T-cell (primary cell): Measurements from ENCODE around the gene SDCBP2. TPM values are rescaled to one million over a fixed set of nuclear protein-coding genes. Genes with fewer than 3 reads are reported as not detected.
A peak's percentile ranks its signal among the peaks of the same experiment; 100 is the strongest.

Source experiments
- ATAC-seq, 4 experiments: fragments of 200-7000 bp in 3 of 4; fragments of 150-1000 bp in 1 of 4; cut with Tn5 transposase; replicated peaks in 1 of 4; 1 replicate in 3 of 4; 2 replicates in 1 of 4; pipeline ENCODE4 v1.10.0; 2021; ENCODE audit warnings: moderate library complexity in 3 of 4, mild to moderate bottlenecking in 2 of 4, moderate number of reproducible peaks in 1 of 4
- CTCF ChIA-PET, 2 donors: fragments of 300-600 bp; sonication (Branson Sonifier 250); formaldehyde crosslinking; loops; one replicate each; lab custom pipeline; 2022; ENCODE audit warnings: antibody characterized with exemption in 2 of 2; lab: Charles Lee
- POLR2A ChIA-PET, 2 donors: fragments of 300-600 bp; sonication (Branson Sonifier 250); formaldehyde crosslinking; loops; one replicate each; lab custom pipeline; 2022; ENCODE audit warnings: antibody characterized with exemption in 2 of 2; lab: Charles Lee
- DNase-seq, 35 experiments: peaks; one replicate each; pipeline versions ENCODE4 v3.0.0 to v3.0.0-alpha.2; 2013 to 2023
- H3K27ac ChIP-seq: one replicate; pipeline ENCODE4 v1.5.1; 2013; ENCODE audit warnings: low read length
- H3K27me3 ChIP-seq, 2 experiments: replicated peaks in 1 of 2; 1 replicate in 1 of 2; 2 replicates in 1 of 2; pipeline versions ENCODE4 v1.6.1 to v1.7.0; 2013; ENCODE audit warnings: low read length in 1 of 2, mixed read lengths in 1 of 2; ENCODE audit not compliant: control insufficient read depth in 2 of 2, insufficient read depth in 2 of 2; ENCODE audit errors: extremely low read depth in 1 of 2
- H3K36me3 ChIP-seq, 2 donors: 1 replicate in 1 of 2; 2 replicates in 1 of 2; pipeline versions ENCODE4 v1.6.1 to v1.7.0; 2013; ENCODE audit warnings: low read length in 1 of 2; ENCODE audit not compliant: control insufficient read depth in 2 of 2, insufficient read depth in 1 of 2; ENCODE audit errors: extremely low read depth in 1 of 2
- H3K4me1 ChIP-seq, 2 experiments: 1 replicate in 1 of 2; 2 replicates in 1 of 2; pipeline versions ENCODE4 v1.6.1 to v1.7.0; 2013; ENCODE audit warnings: low read length in 2 of 2, mixed read lengths in 1 of 2; ENCODE audit not compliant: insufficient read depth in 2 of 2, control insufficient read depth in 1 of 2; ENCODE audit errors: extremely low read depth in 1 of 2
- H3K4me3 ChIP-seq, 2 donors: 1 replicate in 1 of 2; 2 replicates in 1 of 2; pipeline versions ENCODE4 v1.5.1 to v1.7.0; 2013; ENCODE audit warnings: mild to moderate bottlenecking in 2 of 2, low read length in 1 of 2, moderate library complexity in 1 of 2; ENCODE audit not compliant: control insufficient read depth in 1 of 2; ENCODE audit errors: extremely low read depth in 1 of 2
- H3K9me3 ChIP-seq: 2 replicates; pipeline ENCODE4 v1.7.0; 2013
- H3K27ac Mint-ChIP-seq, 2 donors: one replicate each; pipeline ENCODE4 v1.8.0; 2020 to 2021; ENCODE audit warnings: mild to moderate bottlenecking in 2 of 2, mixed read lengths in 2 of 2
- H3K27me3 Mint-ChIP-seq, 2 donors: one replicate each; pipeline ENCODE4 v1.8.0; 2021 to 2022; ENCODE audit warnings: mixed read lengths in 2 of 2
- H3K36me3 Mint-ChIP-seq: one replicate; pipeline ENCODE4 v1.8.0; 2021; ENCODE audit warnings: mixed read lengths
- H3K4me1 Mint-ChIP-seq, 3 donors: one replicate each; pipeline ENCODE4 v1.8.0; 2020 to 2022; ENCODE audit warnings: mixed read lengths in 3 of 3, mild to moderate bottlenecking in 1 of 3
- H3K4me3 Mint-ChIP-seq, 3 donors: one replicate each; pipeline ENCODE4 v1.8.0; 2020 to 2022; ENCODE audit warnings: mild to moderate bottlenecking in 3 of 3, mixed read lengths in 3 of 3, moderate library complexity in 3 of 3
- H3K9me3 Mint-ChIP-seq, 3 donors: one replicate each; pipeline ENCODE4 v1.8.0; 2020 to 2022; ENCODE audit warnings: mixed read lengths in 3 of 3
- WGBS: methylation state at CpG from one replicate; pipeline ENCODE4 v1.1.5; 2013; ENCODE audit warnings: missing lambda C conversion rate; ENCODE audit not compliant: insufficient coverage; 5-methylcytosine and 5-hydroxymethylcytosine counted together
- total RNA-seq, 35 experiments: library from RNA in 6 of 35; stranded (reverse) in 6 of 35; fragments of 120-200 nt in 1 of 35; gene quantifications; one replicate each; pipeline versions ENCODE4 v1.2.1 to v1.2.4 and lab custom pipeline; 2013 to 2026

The SDCBP2 gene
- total RNA-seq, 5 donors from 2014 or later (not counting 1 experiment from before 2014, with no cell fraction given) = 1.1 to 2.4 (median 2.2) TPM

- no peaks in the 10 kb centered on the region for H3K27me3 ChIP-seq
- Mint-ChIP-seq H3K36me3 (peaks cover 35% of the 10 kb centered on the region), H3K4me3 (peak overlapping the region; percentile 44 to 81 (median 59)), H3K9me3 (no peaks in the 10 kb centered on the region), H3K27me3 (no peaks in the 10 kb centered on the region), H3K27ac (peak overlapping the region; percentile 92 to 94), H3K4me1 (peaks cover 26 to 37% (median 31%) of the 10 kb centered on the region in 3 donors)
- peak in 28 of 35 experiments; percentile 4 to 64 (median 36) for DNase-seq
- ATAC-seq = peak; percentile 90 to 96 (median 94)
- H3K4me3 ChIP-seq = no peak overlapping the region
- H3K4me1 ChIP-seq = peaks cover 3 to 22% of the 10 kb centered on the region in 2 experiments
- no peak overlapping the region for H3K27ac ChIP-seq
- peaks cover 0 to 38% of the 10 kb centered on the region in 2 donors for H3K36me3 ChIP-seq
- POLR2A ChIA-PET = interaction anchor here (0.6 to 0.7 kb wide), 3 partner anchors 35 to 193 kb away, joined by 3 to 5 read pairs (median 3); partner anchors contain the start of gene SNPH (in 1 of the 2)
- no peaks in the 10 kb centered on the region for H3K9me3 ChIP-seq
- 77% methylated on average over 4 of the region's 9 CpGs for WGBS
- CTCF ChIA-PET = interaction anchor here (0.6 to 0.7 kb wide), 2 partner anchors 12 to 14 kb away, joined by 3 to 5 read pairs; no protein-coding TSS in a partner anchor
These were observed 27.9 kb downstream of the SDCBP2 start for GRCh38 chr20:1301031-1301529.

- peaks cover 31% of the 10 kb centered on the region for H3K36me3 Mint-ChIP-seq
- peak overlapping the region in 2 of 3 donors; percentile 59 to 81 for H3K4me3 Mint-ChIP-seq
- no peaks in the 10 kb centered on the region for H3K27me3 Mint-ChIP-seq
- Histone ChIP-seq H3K4me3 (no peak overlapping the region), H3K4me1 (peaks cover 3 to 22% of the 10 kb centered on the region in 2 experiments), H3K36me3 (peaks cover 0 to 32% of the 10 kb centered on the region in 2 donors), H3K9me3 (no peaks in the 10 kb centered on the region), H3K27me3 (no peaks in the 10 kb centered on the region), H3K27ac (no peak overlapping the region)
- no peaks in the 10 kb centered on the region for H3K9me3 Mint-ChIP-seq
- no peak for DNase-seq
- peak overlapping the region; percentile 92 to 94 for H3K27ac Mint-ChIP-seq
- POLR2A ChIA-PET = interaction anchor here in 1 of 2 donors (0.6 kb wide), 1 partner anchor 34 kb away, joined by 5 read pairs; the partner anchor contains the start of gene SNPH
- peak in 2 of 4 experiments; percentile 5 to 6 for ATAC-seq
- CTCF ChIA-PET = interaction anchor here (0.6 to 0.7 kb wide), 2 partner anchors 13 to 14 kb away, joined by 3 to 5 read pairs; no protein-coding TSS in a partner anchor
- WGBS = 94% methylated on average over 13 of the region's 18 CpGs
- peaks cover 26 to 43% (median 31%) of the 10 kb centered on the region in 3 donors for H3K4me1 Mint-ChIP-seq
These were observed 28.7 kb downstream of the SDCBP2 start for GRCh38 chr20:1300083-1300840.

DNA sequence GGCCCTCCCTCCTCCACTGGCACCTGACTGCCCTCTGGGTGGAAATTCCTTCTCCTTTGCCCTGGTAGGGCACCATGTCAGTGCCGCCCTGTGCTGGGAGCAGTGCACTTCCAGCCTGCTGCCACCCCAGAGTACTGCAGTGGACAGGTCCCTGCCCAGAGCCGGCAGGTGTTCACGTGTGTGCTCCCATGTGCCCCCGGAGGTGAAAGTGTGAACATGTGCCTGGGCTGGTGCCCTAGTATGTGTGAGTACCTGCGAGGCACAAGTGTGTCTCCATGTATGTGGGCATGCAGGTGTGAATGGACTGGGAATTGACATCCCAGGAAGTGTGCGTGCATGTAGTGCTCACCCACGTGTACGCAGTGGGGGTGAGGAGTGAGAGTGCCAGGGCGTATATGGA lies 29.4 kb downstream of the SDCBP2 start:
- no peaks in the 10 kb centered on the region for H3K9me3 Mint-ChIP-seq
- H3K27ac Mint-ChIP-seq = peak overlapping the region; percentile 92 to 94
- H3K4me3 Mint-ChIP-seq = peak overlapping the region in 1 of 3 donors; percentile 24
- DNase-seq = peak in 14 of 35 experiments; percentile 8 to 48 (median 25)
- H3K36me3 ChIP-seq = peaks cover 0 to 28% of the 10 kb centered on the region in 2 donors
- H3K27me3 ChIP-seq = no peaks in the 10 kb centered on the region
- no peak overlapping the region for H3K27ac ChIP-seq
- WGBS = 66% methylated on average over 6 of the region's 9 CpGs
- CTCF ChIA-PET = no interaction called here
- peak in 3 of 4 experiments; percentile 35 to 46 (median 36) for ATAC-seq
- no peak overlapping the region for H3K4me3 ChIP-seq
- peaks cover 3 to 22% of the 10 kb centered on the region in 2 experiments for H3K4me1 ChIP-seq
- POLR2A ChIA-PET = no interaction called here
- peaks cover 26 to 43% (median 31%) of the 10 kb centered on the region in 3 donors for H3K4me1 Mint-ChIP-seq
- H3K9me3 ChIP-seq = no peaks in the 10 kb centered on the region
- H3K27me3 Mint-ChIP-seq = no peaks in the 10 kb centered on the region
- H3K36me3 Mint-ChIP-seq = peaks cover 31% of the 10 kb centered on the region

- H3K27ac ChIP-seq = no peak overlapping the region
- WGBS = 92% methylated on average over 6 of the region's 10 CpGs
- Mint-ChIP-seq H3K36me3 (peaks cover 28% of the 10 kb centered on the region), H3K4me1 (peaks cover 26 to 43% (median 31%) of the 10 kb centered on the region in 3 donors), H3K27ac (peak overlapping the region in 1 of 2 donors; percentile 92), H3K4me3 (no peak overlapping the region), H3K9me3 (no peaks in the 10 kb centered on the region), H3K27me3 (no peaks in the 10 kb centered on the region)
- DNase-seq = no peak
- H3K36me3 ChIP-seq = peaks cover 0 to 23% of the 10 kb centered on the region in 2 donors
- H3K27me3 ChIP-seq = no peaks in the 10 kb centered on the region
- ChIA-PET POLR2A (interaction anchor here in 1 of 2 donors (0.6 kb wide), 1 partner anchor 142 kb away, joined by 3 read pairs; no protein-coding TSS in a partner anchor), CTCF (interaction anchor here in 1 of 2 donors (0.6 kb wide), 1 partner anchor 137 kb away, joined by 3 read pairs; no protein-coding TSS in a partner anchor)
- H3K4me1 ChIP-seq = peaks cover 3 to 22% of the 10 kb centered on the region in 2 experiments
- no peaks in the 10 kb centered on the region for H3K9me3 ChIP-seq
- no peak for ATAC-seq
- H3K4me3 ChIP-seq = no peak overlapping the region
These were observed 29.9 kb downstream of the SDCBP2 start for GRCh38 chr20:1298888-1299511.

DNA sequence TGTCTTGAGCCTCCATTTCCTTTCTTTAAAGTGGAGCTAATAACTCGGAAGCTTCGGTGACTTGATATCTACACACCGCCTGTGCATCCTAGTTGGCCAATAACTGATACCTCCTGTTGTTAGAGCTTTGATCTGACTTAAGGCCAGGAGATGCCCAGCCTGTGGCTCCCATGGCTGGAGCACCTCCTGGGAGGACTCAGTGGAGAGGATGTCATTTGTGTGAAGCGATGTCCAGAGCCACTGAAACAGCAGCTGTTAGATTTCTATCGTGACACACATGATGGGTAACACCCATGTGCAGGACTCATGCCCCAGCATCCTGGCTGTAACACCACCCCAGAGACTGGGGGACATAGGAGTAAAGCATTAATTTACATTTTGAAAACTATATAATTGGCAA lies 30.8 kb downstream of the SDCBP2 start:
- WGBS = 100% methylated on average over 3 of the region's 5 CpGs
- H3K4me1 Mint-ChIP-seq = peaks cover 31 to 48% (median 36%) of the 10 kb centered on the region in 3 donors

GRCh38 chr20:1297486-1297885 lies 31.5 kb downstream of the SDCBP2 start:
- Mint-ChIP-seq H3K36me3 (peaks cover 22% of the 10 kb centered on the region), H3K27ac (peak overlapping the region in 1 of 2 donors; percentile 49), H3K4me1 (peaks cover 38 to 54% (median 43%) of the 10 kb centered on the region in 3 donors), H3K9me3 (no peaks in the 10 kb centered on the region), H3K27me3 (no peaks in the 10 kb centered on the region), H3K4me3 (no peak overlapping the region)
- POLR2A ChIA-PET = no interaction called here
- no peaks in the 10 kb centered on the region for H3K9me3 ChIP-seq
- no peak for ATAC-seq
- no peak overlapping the region for H3K4me3 ChIP-seq
- 93% methylated on average over 1 of the region's 2 CpGs for WGBS
- H3K27ac ChIP-seq = no peak overlapping the region
- CTCF ChIA-PET = no interaction called here
- no peaks in the 10 kb centered on the region for H3K27me3 ChIP-seq
- no peak for DNase-seq
- peaks cover 3 to 30% of the 10 kb centered on the region in 2 experiments for H3K4me1 ChIP-seq
- peaks cover 0 to 14% of the 10 kb centered on the region in 2 donors for H3K36me3 ChIP-seq

More for the DNA sequence above, 30.8 kb downstream of the SDCBP2 start:
- H3K27me3 ChIP-seq = no peaks in the 10 kb centered on the region
- peaks cover 3 to 27% of the 10 kb centered on the region in 2 experiments for H3K4me1 ChIP-seq
- H3K36me3 ChIP-seq = peaks cover 0 to 19% of the 10 kb centered on the region in 2 donors
- no peaks in the 10 kb centered on the region for H3K9me3 ChIP-seq
- Mint-ChIP-seq H3K27ac (no peak overlapping the region), H3K4me3 (no peak overlapping the region), H3K9me3 (no peaks in the 10 kb centered on the region), H3K27me3 (no peaks in the 10 kb centered on the region), H3K36me3 (peaks cover 27% of the 10 kb centered on the region)
- H3K27ac ChIP-seq = no peak overlapping the region
- no peak for ATAC-seq
- no peak for DNase-seq
- ChIA-PET CTCF (no interaction called here), POLR2A (no interaction called here)
- no peak overlapping the region for H3K4me3 ChIP-seq
